ENCODE results near the gene LRP1-AS.

GRCh38 chr12:57169969-57170368 lies 22.6 kb upstream of the LRP1-AS start:
- no peak for TF ChIP-seq ZFP30 (CRISPR knock-in tag; IDR thresholded peaks at IDR 0.05)
- TF ChIP-seq ESRRG (CRISPR knock-in tag; IDR thresholded peaks at IDR 0.05) = no peak
- TF ChIP-seq ZFP3 (CRISPR knock-in tag; IDR thresholded peaks at IDR 0.05) = no peak
- TF ChIP-seq TOX (CRISPR knock-in tag; IDR thresholded peaks at IDR 0.05; ENCODE audit: borderline replicate concordance) = no peak
- TF ChIP-seq RARB (CRISPR knock-in tag; IDR thresholded peaks at IDR 0.05) = no peak
- TF ChIP-seq CSDC2 (CRISPR knock-in tag; IDR thresholded peaks at IDR 0.05) = no peak

All from SK-N-SH treated with all-trans-retinoic acid at 6 μM for 48 hours (cell line).